ENCODE data around the gene SPINK9. TPM values are rescaled to one million over a fixed set of nuclear protein-coding genes. Genes with fewer than 3 reads are reported as not detected.

SPINK9 gene
- total and polyA plus RNA-seq, 2 of the 4 experiments (the other 2 are of a cell fraction) = not detected

- no peaks in the 10 kb centered on the region for H3K4me1 ChIP-seq (ENCODE audit: control insufficient read depth, insufficient read depth, low read length)
- no peak overlapping the region for H2BK15ac ChIP-seq (ENCODE audit: low read depth, low read length)
- dilution Hi-C loops (cut with HindIII; ENCODE audit: low sequenced_read_pairs, unreplicated experiment) = no loop called here
- H3K9me1 ChIP-seq (ENCODE audit: insufficient read depth, low read length) = no peaks in the 10 kb centered on the region
- no peaks in the 10 kb centered on the region for H4K20me1 ChIP-seq (ENCODE audit: insufficient read depth, low read length)
- H3K4ac ChIP-seq (ENCODE audit: low read depth, low read length) = no peak overlapping the region
- H3K14ac ChIP-seq (replicated peaks; ENCODE audit: low read depth, low read length) = no peak overlapping the region
- no peaks in the 10 kb centered on the region for H3K27me3 ChIP-seq (ENCODE audit: control insufficient read depth, insufficient read depth, low read length)
- H3K9me3 ChIP-seq (ENCODE audit: control insufficient read depth, insufficient read depth, low read length) = no peaks in the 10 kb centered on the region
- H3K23ac ChIP-seq (ENCODE audit: low read depth, low read length) = no peak overlapping the region
- H2BK120ac ChIP-seq (ENCODE audit: low read depth, low read length) = no peak overlapping the region
- in situ Hi-C loops (cut with MboI; ENCODE audit: low sequenced_read_pairs) = no loop called here
- intact Hi-C loops (cut with micrococcal nuclease) = no loop called here
- no TSS peak for BruUV-seq (replicated peaks)
- H4K5ac ChIP-seq (ENCODE audit: low read depth, low read length) = no peak overlapping the region
- H2AK9ac ChIP-seq (replicated peaks; ENCODE audit: low read depth, low read length, poor library complexity) = no peak overlapping the region
- no peaks in the 10 kb centered on the region for H3K79me1 ChIP-seq (ENCODE audit: low read depth in 1 of 2, low read length in 2 of 2)
- no CpG with 5 or more reads among the region's 3 CpGs for WGBS, 2 experiments (ENCODE audit: extremely low coverage in 2 of 2, insufficient read length in 1 of 2)
- no peak overlapping the region for H2BK20ac ChIP-seq (ENCODE audit: low read depth, low read length)
- no peak overlapping the region for H2BK5ac ChIP-seq (ENCODE audit: low read depth, low read length, poor library complexity, severe bottlenecking)
- H2AK5ac ChIP-seq (ENCODE audit: low read depth, low read length) = no peak overlapping the region
- H4K91ac ChIP-seq (ENCODE audit: insufficient read depth, low read depth, low read length) = no peak overlapping the region
- H3K9ac ChIP-seq (ENCODE audit: low read depth, low read length) = no peak overlapping the region
- no peak overlapping the region for H3K27ac ChIP-seq (ENCODE audit: insufficient read depth, low read length)
- no peak for ATAC-seq (ENCODE audit: low read depth)
- H3K4me3 ChIP-seq (ENCODE audit: insufficient read depth, low read depth, low read length) = no peak overlapping the region
- H3K56ac ChIP-seq (ENCODE audit: extremely low read depth, insufficient read depth, low read length) = no peak overlapping the region
- POLR2A ChIA-PET (ENCODE audit: unreplicated experiment) = no interaction called here
- no peak overlapping the region for H2AFZ ChIP-seq (replicated peaks; ENCODE audit: low read length, poor library complexity)
- CTCF ChIA-PET = no interaction called here
- H3K36me3 ChIP-seq (ENCODE audit: control insufficient read depth, insufficient read depth, low read length) = no peaks in the 10 kb centered on the region
- no peak overlapping the region for H3K4me2 ChIP-seq (ENCODE audit: low read depth, low read length)
- no peak overlapping the region for H3K18ac ChIP-seq (ENCODE audit: low read depth, low read length)
- TF ChIP-seq, protein P1, sequence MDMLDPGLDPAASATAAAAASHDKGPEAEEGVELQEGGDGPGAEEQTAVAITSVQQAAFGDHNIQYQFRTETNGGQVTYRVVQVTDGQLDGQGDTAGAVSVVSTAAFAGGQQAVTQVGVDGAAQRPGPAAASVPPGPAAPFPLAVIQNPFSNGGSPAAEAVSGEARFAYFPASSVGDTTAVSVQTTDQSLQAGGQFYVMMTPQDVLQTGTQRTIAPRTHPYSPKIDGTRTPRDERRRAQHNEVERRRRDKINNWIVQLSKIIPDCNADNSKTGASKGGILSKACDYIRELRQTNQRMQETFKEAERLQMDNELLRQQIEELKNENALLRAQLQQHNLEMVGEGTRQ (IDR thresholded peaks at IDR 0.05; ENCODE audit: low read depth, low read length) = no peak
- TF ChIP-seq RAD21 (IDR thresholded peaks at IDR 0.05; ENCODE audit: low read length) (no peak), SMC3 (IDR thresholded peaks at IDR 0.05; ENCODE audit: low read depth, low read length) (no peak), RCOR1 (IDR thresholded peaks at IDR 0.05; ENCODE audit: insufficient replicate concordance, low read length) (no peak), BHLHE40 (IDR thresholded peaks at IDR 0.05; ENCODE audit: low read depth, low read length) (no peak)
- no peak for DNase-seq
- no peak overlapping the region for H4K8ac ChIP-seq (ENCODE audit: low read depth in 2 of 2, low read length in 2 of 2)
These were observed 26.3 kb upstream of the SPINK9 start for GRCh38 chr5:148309019-148309418.
